IMR-90 (cell line): Measurements from ENCODE around the gene ADCY1. TPM values are rescaled to one million over a fixed set of nuclear protein-coding genes. Genes with fewer than 3 reads are reported as not detected.
"Not testable (repeated sequence)": the region's sequence is repeated elsewhere in the genome, so short reads cannot be mapped to it uniquely, and the experiment has no call there.

ENCODE experiments used
- ATAC-seq: fragments of 200-7000 bp; cut with Tn5 transposase; 2 replicates; pipeline ENCODE4 v1.9.1; 2020; ENCODE audit warnings: low read depth, mild to moderate bottlenecking, moderate library complexity
- BruUV-seq: library from RNA; stranded (reverse); fragments of 400-500 nt; replicated peaks from 2 replicates; lab custom pipeline; 2021; lab: Mats Ljungman, UMichigan
- CTCF ChIA-PET: fragments of 300-600 bp; formaldehyde crosslinking; extraction: SDS; loops from one replicate; lab custom pipeline; 2021; ENCODE audit warnings: antibody characterized with exemption; lab: Yijun Ruan, JAX
- POLR2A ChIA-PET: fragments of 300-600 bp; sonication (Branson Sonifier 250); formaldehyde crosslinking; loops from one replicate; lab custom pipeline; 2022; ENCODE audit warnings: antibody characterized with exemption; ENCODE audit not compliant: unreplicated experiment; lab: Charles Lee
- DNase-seq: peaks from one replicate; pipeline ENCODE4 v3.0.0; 2013
- H2AFZ ChIP-seq: replicated peaks from 2 replicates; pipeline ENCODE3; 2013; ENCODE audit warnings: low read length, mild to moderate bottlenecking; ENCODE audit not compliant: poor library complexity
- H2AK5ac ChIP-seq: 2 replicates; pipeline ENCODE4 v1.6.1; 2013; ENCODE audit warnings: low read depth, low read length, inconsistent platforms
- H2AK9ac ChIP-seq: replicated peaks from 2 replicates; pipeline ENCODE3; 2013; ENCODE audit warnings: mild to moderate bottlenecking, low read depth, low read length, moderate library complexity; ENCODE audit not compliant: poor library complexity
- H2BK120ac ChIP-seq: 2 replicates; pipeline ENCODE4 v1.6.1; 2013; ENCODE audit warnings: low read depth, low read length, inconsistent platforms
- H2BK15ac ChIP-seq: 3 replicates; pipeline ENCODE4 v1.6.1; 2013; ENCODE audit warnings: low read depth, low read length, inconsistent platforms
- H2BK20ac ChIP-seq: 2 replicates; pipeline ENCODE4 v1.6.1; 2013; ENCODE audit warnings: low read depth, mild to moderate bottlenecking, inconsistent platforms, low read length, moderate library complexity
- H2BK5ac ChIP-seq: 2 replicates; pipeline ENCODE4 v1.6.1; 2013; ENCODE audit warnings: mild to moderate bottlenecking, low read depth, low read length, inconsistent platforms; ENCODE audit not compliant: poor library complexity, severe bottlenecking
- H3K14ac ChIP-seq: replicated peaks from 2 replicates; pipeline ENCODE4 v1.6.1; 2013; ENCODE audit warnings: low read depth, low read length, inconsistent platforms
- H3K18ac ChIP-seq: 2 replicates; pipeline ENCODE4 v1.6.1; 2013; ENCODE audit warnings: low read depth, low read length, control low read depth
- H3K23ac ChIP-seq: 2 replicates; pipeline ENCODE4 v1.6.1; 2013; ENCODE audit warnings: low read depth, low read length, inconsistent platforms
- H3K27ac ChIP-seq: 2 replicates; pipeline ENCODE4 v1.5.1; 2013; ENCODE audit warnings: mild to moderate bottlenecking, control low read depth, low read length; ENCODE audit not compliant: insufficient read depth
- H3K27me3 ChIP-seq: 2 replicates; pipeline ENCODE4 v1.6.1; 2013; ENCODE audit warnings: low read length; ENCODE audit not compliant: control insufficient read depth, insufficient read depth
- H3K36me3 ChIP-seq: 2 replicates; pipeline ENCODE4 v1.6.1; 2013; ENCODE audit warnings: low read length, mixed read lengths; ENCODE audit not compliant: control insufficient read depth, insufficient read depth
- H3K4ac ChIP-seq: 2 replicates; pipeline ENCODE4 v1.6.1; 2013; ENCODE audit warnings: low read depth, low read length, inconsistent platforms
- H3K4me1 ChIP-seq: 2 replicates; pipeline ENCODE4 v1.6.1; 2013; ENCODE audit warnings: low read length, mixed read lengths; ENCODE audit not compliant: control insufficient read depth, insufficient read depth
- H3K4me2 ChIP-seq: 2 replicates; pipeline ENCODE4 v1.6.1; 2013; ENCODE audit warnings: low read depth, mild to moderate bottlenecking, control low read depth, low read length, moderate library complexity
- H3K4me3 ChIP-seq: 2 replicates; pipeline ENCODE4 v1.5.1; 2013; ENCODE audit warnings: low read depth, mild to moderate bottlenecking, control low read depth, low read length, moderate library complexity; ENCODE audit not compliant: insufficient read depth
- H3K56ac ChIP-seq: 2 replicates; pipeline ENCODE4 v1.6.1; 2013; ENCODE audit warnings: low read length, inconsistent platforms; ENCODE audit not compliant: insufficient read depth; ENCODE audit errors: extremely low read depth
- H3K79me1 ChIP-seq, 2 experiments: 2 replicates each; pipeline ENCODE4 v1.6.1; 2013; ENCODE audit warnings: low read length in 2 of 2, inconsistent platforms in 1 of 2, low read depth in 1 of 2
- H3K9ac ChIP-seq: 2 replicates; pipeline ENCODE4 v1.6.1; 2013; ENCODE audit warnings: low read depth, low read length, control low read depth
- H3K9me1 ChIP-seq: 2 replicates; pipeline ENCODE4 v1.6.1; 2013; ENCODE audit warnings: low read length, inconsistent platforms; ENCODE audit not compliant: insufficient read depth
- H3K9me3 ChIP-seq: 2 replicates; pipeline ENCODE4 v1.6.1; 2013; ENCODE audit warnings: low read length; ENCODE audit not compliant: control insufficient read depth, insufficient read depth
- H4K20me1 ChIP-seq: 2 replicates; pipeline ENCODE4 v1.6.1; 2013; ENCODE audit warnings: low read length, inconsistent platforms; ENCODE audit not compliant: insufficient read depth
- H4K5ac ChIP-seq: 2 replicates; pipeline ENCODE4 v1.6.1; 2013; ENCODE audit warnings: mild to moderate bottlenecking, low read depth, low read length, control low read depth
- H4K8ac ChIP-seq, 2 experiments: 2 replicates each; pipeline ENCODE4 v1.6.1; 2013; ENCODE audit warnings: low read depth in 2 of 2, low read length in 2 of 2, control low read depth in 1 of 2, inconsistent platforms in 1 of 2
- H4K91ac ChIP-seq: 2 replicates; pipeline ENCODE4 v1.6.1; 2013; ENCODE audit warnings: low read depth, low read length, inconsistent platforms; ENCODE audit not compliant: insufficient read depth
- WGBS, 2 experiments: methylation state at CpG; one replicate each; pipeline versions ENCODE4 v1.1.5 to v1.1.7; 2013; ENCODE audit warnings: missing lambda C conversion rate in 2 of 2; ENCODE audit not compliant: insufficient read length in 1 of 2; ENCODE audit errors: extremely low coverage in 2 of 2; 5-methylcytosine and 5-hydroxymethylcytosine counted together
- dilution Hi-C: fragments of 300-500 bp; cut with HindIII; formaldehyde crosslinking; loops from one replicate; pipeline ENCODE4 v1.14.3; 2018; ENCODE audit warnings: low sequenced_read_pairs; ENCODE audit not compliant: unreplicated experiment
- in situ Hi-C: fragments of 300-500 bp; cut with MboI; formaldehyde crosslinking; loops from 3 replicates; pipeline ENCODE4 v1.14.3; 2019; ENCODE audit warnings: low sequenced_read_pairs, inconsistent platforms, mixed read lengths
- intact Hi-C: fragments of 100-400 bp; cut with micrococcal nuclease; formaldehyde crosslinking; loops from 2 replicates; pipeline ENCODE4 v1.10.0; 2022
- polyA plus RNA-seq, 3 experiments: library from polyadenylated mRNA; depleted of rRNA; stranded (reverse); fragments of >200 nt; gene quantifications; 2 replicates each; pipeline ENCODE4 v1.2.3, GENCODE V29; 2012; ENCODE audit warnings: low replicate concordance in 1 of 3
- total RNA-seq: library from RNA; depleted of rRNA; stranded (reverse); fragments of >200 nt; gene quantifications from 2 replicates; pipeline ENCODE4 v1.2.3, GENCODE V29; 2012

ADCY1 gene
- total and polyA plus RNA-seq, 2 of the 4 experiments (the other 2 are of a cell fraction), result 0.18 to 0.24 TPM

DNA sequence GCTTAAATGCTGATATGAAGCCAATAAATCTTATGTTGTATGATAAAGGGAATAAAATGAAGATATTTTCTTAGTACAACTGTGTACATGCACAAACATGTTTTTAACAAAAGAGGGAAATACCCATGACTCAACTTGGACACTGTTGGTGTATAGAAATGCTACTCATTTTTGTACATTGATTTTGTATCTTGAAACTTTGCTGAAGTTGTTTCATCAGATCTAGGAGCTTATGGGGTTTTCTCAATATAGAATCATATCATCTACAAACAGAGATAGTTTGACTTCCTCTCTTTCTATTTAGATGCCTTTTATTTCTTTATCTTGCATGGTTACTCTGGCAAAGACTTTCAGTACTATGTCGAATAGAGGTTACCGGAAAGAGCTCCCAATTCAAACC, 25.3 kb upstream of the ADCY1 start:
- H3K4me2 ChIP-seq, H2AFZ ChIP-seq, H4K8ac ChIP-seq, H4K91ac ChIP-seq, ATAC-seq, H3K27ac ChIP-seq, H3K36me3 ChIP-seq, POLR2A ChIA-PET, DNase-seq, H3K9me3 ChIP-seq, BruUV-seq, H4K20me1 ChIP-seq, H3K4me3 ChIP-seq, H3K27me3 ChIP-seq, H3K14ac ChIP-seq, H2AK5ac ChIP-seq, H2BK15ac ChIP-seq, H3K79me1 ChIP-seq, H3K9me1 ChIP-seq, H4K5ac ChIP-seq, H2BK5ac ChIP-seq, CTCF ChIA-PET, dilution Hi-C loops, in situ Hi-C loops, H2BK120ac ChIP-seq, H3K4me1 ChIP-seq, intact Hi-C loops, H3K4ac ChIP-seq, H3K9ac ChIP-seq, H2AK9ac ChIP-seq, H3K23ac ChIP-seq, H3K56ac ChIP-seq, H3K18ac ChIP-seq, H2BK20ac ChIP-seq: not testable (repeated sequence)
- WGBS, 2 experiments, result no CpG with 5 or more reads among the region's 2 CpGs
